ENCODE measurements around the gene PAX9.

The PAX9 gene

GRCh38 chr14:36646664-36647416 lies 14.8 kb upstream of the PAX9 start:
- peaks cover 95% of the 10 kb centered on the region for H3K27me3 ChIP-seq
- H3K36me3 ChIP-seq, result no peaks in the 10 kb centered on the region
- H3K4me1 ChIP-seq (ENCODE audit: control insufficient read depth in 1 of 2, insufficient read depth in 1 of 2, low read depth in 1 of 2, low read length in 1 of 2), result no peaks in the 10 kb centered on the region
- H3K27ac ChIP-seq, result no peak overlapping the region
- no peak for TF ChIP-seq CTCF (IDR thresholded peaks at IDR 0.05)
- no peak overlapping the region for H3K4me3 ChIP-seq (ENCODE audit: low read depth in 1 of 2, low read length in 1 of 2)
- no peaks in the 10 kb centered on the region for H3K9me3 ChIP-seq

GRCh38 chr14:36647417-36647823 lies 14.2 kb upstream of the PAX9 start:
- Histone ChIP-seq H3K4me1 (ENCODE audit: control insufficient read depth in 1 of 2, insufficient read depth in 1 of 2, low read depth in 1 of 2, low read length in 1 of 2) (no peaks in the 10 kb centered on the region), H3K27me3 (peaks cover 97% of the 10 kb centered on the region), H3K27ac (no peak overlapping the region), H3K4me3 (ENCODE audit: low read depth in 1 of 2, low read length in 1 of 2) (no peak overlapping the region), H3K36me3 (no peaks in the 10 kb centered on the region), H3K9me3 (no peaks in the 10 kb centered on the region)
- no peak for TF ChIP-seq CTCF (IDR thresholded peaks at IDR 0.05)

GRCh38 chr14:36647824-36648753 lies 13.6 kb upstream of the PAX9 start:
- H3K36me3 ChIP-seq, result no peaks in the 10 kb centered on the region
- no peak for TF ChIP-seq CTCF (IDR thresholded peaks at IDR 0.05)
- H3K27ac ChIP-seq, result no peak overlapping the region
- no peaks in the 10 kb centered on the region for H3K9me3 ChIP-seq
- H3K27me3 ChIP-seq, result peaks cover 97% of the 10 kb centered on the region
- no peak overlapping the region for H3K4me3 ChIP-seq (ENCODE audit: low read depth in 1 of 2, low read length in 1 of 2)
- no peaks in the 10 kb centered on the region for H3K4me1 ChIP-seq (ENCODE audit: control insufficient read depth in 1 of 2, insufficient read depth in 1 of 2, low read depth in 1 of 2, low read length in 1 of 2)

GRCh38 chr14:36649872-36650650 lies 11.6 kb upstream of the PAX9 start:
- no peak for TF ChIP-seq CTCF (IDR thresholded peaks at IDR 0.05)
- Histone ChIP-seq H3K4me3 (ENCODE audit: low read depth in 1 of 2, low read length in 1 of 2) (no peak overlapping the region), H3K27ac (no peak overlapping the region), H3K4me1 (ENCODE audit: control insufficient read depth in 1 of 2, insufficient read depth in 1 of 2, low read depth in 1 of 2, low read length in 1 of 2) (no peaks in the 10 kb centered on the region), H3K9me3 (no peaks in the 10 kb centered on the region), H3K36me3 (no peaks in the 10 kb centered on the region), H3K27me3 (peaks cover 100% of the 10 kb centered on the region)

GRCh38 chr14:36652542-36653201 lies 9.0 kb upstream of the PAX9 start:
- no peaks in the 10 kb centered on the region for H3K36me3 ChIP-seq
- H3K9me3 ChIP-seq, result no peaks in the 10 kb centered on the region
- no peak overlapping the region for H3K27ac ChIP-seq
- H3K27me3 ChIP-seq, result peaks cover 100% of the 10 kb centered on the region
- H3K4me3 ChIP-seq (ENCODE audit: low read depth in 1 of 2, low read length in 1 of 2), result no peak overlapping the region
- no peaks in the 10 kb centered on the region for H3K4me1 ChIP-seq (ENCODE audit: control insufficient read depth in 1 of 2, insufficient read depth in 1 of 2, low read depth in 1 of 2, low read length in 1 of 2)
- no peak for TF ChIP-seq CTCF (IDR thresholded peaks at IDR 0.05)

Measured in neutrophil (primary cell).